Activated CD4-positive, alpha-beta memory T cell treated with anti-CD3 and anti-CD28 coated beads for 36 hours (primary cell): Measurements from ENCODE around the gene CT47C1. TPM values are rescaled to one million over a fixed set of nuclear protein-coding genes. Genes with fewer than 3 reads are reported as not detected.

Experiments used
- total RNA-seq, 2 experiments: library from RNA; stranded (reverse); gene quantifications; one replicate each; pipeline ENCODE4 v1.2.3, GENCODE V29; 2021

CT47C1 gene
- total RNA-seq, 2 experiments from 2014 or later, result not detected

Other genes with a start within 250 kb of the CT47C1 start
- 1 to 10 TPM; 3.1 to 3.3 TPM for gene ZCCHC12, start 249.2 kb upstream of the CT47C1 start, total RNA-seq
- gene LONRF3, start 98.4 kb upstream of the CT47C1 start, total RNA-seq, result 1 to 10 TPM; 4.3 to 4.5 TPM
- not detected for gene KIAA1210, start 54.8 kb downstream of the CT47C1 start, total RNA-seq
- gene PGRMC1, start 163.3 kb downstream of the CT47C1 start, total RNA-seq, result 10 to 100 TPM; 29.0 to 29.4 TPM